MM.1S (cell line): Measurements from ENCODE around the gene FNDC5.

Source experiments
- DNase-seq: peaks from one replicate; pipeline ENCODE4 v3.0.0-alpha.2; 2015
- H2AFZ ChIP-seq: fragments of 300-600 bp; sonication (generic); 2 replicates; pipeline ENCODE4 v1.6.0; 2016; ENCODE audit warnings: antibody characterized with exemption, low read length
- H3F3A ChIP-seq: fragments of 300-600 bp; sonication (generic); 2 replicates; pipeline ENCODE4 v1.6.1; 2016; ENCODE audit warnings: mild to moderate bottlenecking, antibody characterized with exemption, low read length, moderate library complexity, mixed read lengths; ENCODE audit not compliant: insufficient read depth
- H3K27ac ChIP-seq: fragments of 300-600 bp; sonication (generic); 2 replicates; pipeline ENCODE4 v1.5.1; 2016; ENCODE audit warnings: mild to moderate bottlenecking, low read length
- H3K27me3 ChIP-seq: fragments of 300-600 bp; sonication (generic); replicated peaks from 2 replicates; pipeline ENCODE4 v1.6.0; 2016; ENCODE audit warnings: low read length; ENCODE audit not compliant: insufficient read depth
- H3K36me3 ChIP-seq: fragments of 300-600 bp; sonication (generic); replicated peaks from 2 replicates; pipeline ENCODE4 v1.6.1; 2016; ENCODE audit warnings: mild to moderate bottlenecking, low read length, mixed read lengths; ENCODE audit not compliant: insufficient read depth
- H3K4me1 ChIP-seq: fragments of 300-600 bp; sonication (generic); 2 replicates; pipeline ENCODE4 v1.6.1; 2016; ENCODE audit warnings: low read length, mixed read lengths
- H3K4me2 ChIP-seq: fragments of 300-600 bp; sonication (generic); 2 replicates; pipeline ENCODE4 v1.6.0; 2016; ENCODE audit warnings: low read depth, low read length
- H3K4me3 ChIP-seq: fragments of 300-600 bp; sonication (generic); 2 replicates; pipeline ENCODE4 v1.5.1; 2016; ENCODE audit warnings: low read length, mixed read lengths
- H3K79me2 ChIP-seq: fragments of 300-600 bp; sonication (generic); 2 replicates; pipeline ENCODE4 v1.6.1; 2016; ENCODE audit warnings: mixed run types, low read length, mixed read lengths
- H3K9ac ChIP-seq: fragments of 300-600 bp; sonication (generic); 2 replicates; pipeline ENCODE4 v1.6.1; 2016; ENCODE audit warnings: low read length, mixed read lengths
- H3K9me2 ChIP-seq: fragments of 300-600 bp; sonication (generic); replicated peaks from 2 replicates; pipeline ENCODE4 v1.6.1; 2016; ENCODE audit warnings: mild to moderate bottlenecking, low read length, mixed read lengths; ENCODE audit not compliant: insufficient read depth
- H3K9me3 ChIP-seq: fragments of 300-600 bp; sonication (generic); replicated peaks from 2 replicates; pipeline ENCODE4 v1.6.1; 2016; ENCODE audit warnings: mild to moderate bottlenecking, low read length, mixed read lengths; ENCODE audit not compliant: insufficient read depth
- H4K20me1 ChIP-seq: fragments of 300-600 bp; sonication (generic); 2 replicates; pipeline ENCODE4 v1.6.1; 2016; ENCODE audit warnings: mild to moderate bottlenecking, low read length, moderate library complexity, mixed read lengths; ENCODE audit not compliant: insufficient read depth
- CTCF ChIP-seq: fragments of 300-600 bp; sonication (generic); IDR thresholded peaks from 2 replicates; pipeline ENCODE4 v1.5.1; 2016; ENCODE audit warnings: antibody characterized with exemption, low read length, mixed read lengths
- EZH2 ChIP-seq: fragments of 300-600 bp; sonication (generic); optimal IDR thresholded peaks from 2 replicates; pipeline ENCODE3; 2017; ENCODE audit warnings: low read depth, mild to moderate bottlenecking, antibody characterized with exemption, low read length, mixed read lengths
- EZH2phosphoT487 ChIP-seq: fragments of 300-600 bp; sonication (generic); IDR thresholded peaks from 2 replicates; pipeline ENCODE4 v1.6.1; 2018; ENCODE audit warnings: antibody characterized with exemption, low read length

Gene FNDC5

GRCh38 chr1:32861904-32862695 lies 8.6 kb downstream of the FNDC5 start:
- no peaks in the 10 kb centered on the region for H3K9me3 ChIP-seq
- no peak overlapping the region for H2AFZ ChIP-seq
- H3K79me2 ChIP-seq, result no peaks in the 10 kb centered on the region
- no peaks in the 10 kb centered on the region for H3K36me3 ChIP-seq
- H3K4me1 ChIP-seq, result no peaks in the 10 kb centered on the region
- no peak overlapping the region for H3K4me3 ChIP-seq
- no peak overlapping the region for H3K4me2 ChIP-seq
- no peaks in the 10 kb centered on the region for H3K9me2 ChIP-seq
- H4K20me1 ChIP-seq, result no peaks in the 10 kb centered on the region
- H3K9ac ChIP-seq, result no peak overlapping the region
- H3F3A ChIP-seq, result no peaks in the 10 kb centered on the region; the same call in 1 of the 2 replicates
- DNase-seq, result no peak
- H3K27ac ChIP-seq, result no peak overlapping the region
- no peak for TF ChIP-seq EZH2phosphoT487
- no peak for TF ChIP-seq CTCF
- no peak for TF ChIP-seq EZH2
- H3K27me3 ChIP-seq, result no peaks in the 10 kb centered on the region

DNA sequence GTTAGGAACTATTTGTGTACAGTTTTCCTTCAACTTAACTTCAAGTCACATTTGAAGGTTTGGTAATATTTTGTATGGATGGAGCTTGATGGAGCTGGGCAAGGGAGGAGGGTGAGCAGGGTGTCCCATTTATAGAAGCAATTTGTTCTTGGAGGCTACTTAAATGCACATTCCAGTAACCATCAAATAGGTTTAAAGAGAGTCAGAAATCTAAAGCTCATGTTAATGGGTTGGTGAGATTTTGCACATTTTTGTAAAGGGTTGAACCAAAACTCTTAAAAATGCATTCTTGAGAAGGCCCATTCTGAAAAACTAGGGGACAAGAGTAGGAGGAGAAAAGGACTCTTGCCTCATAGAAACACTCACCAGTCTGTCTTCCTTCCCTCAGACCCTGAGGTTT lies 10.1 kb downstream of the FNDC5 start:
- Histone ChIP-seq H3K9ac (no peak overlapping the region), H4K20me1 (no peaks in the 10 kb centered on the region), H3K4me1 (no peaks in the 10 kb centered on the region), H2AFZ (no peak overlapping the region), H3K4me2 (no peak overlapping the region), H3K9me3 (no peaks in the 10 kb centered on the region), H3K27me3 (no peaks in the 10 kb centered on the region), H3K27ac (no peak overlapping the region), H3K36me3 (no peaks in the 10 kb centered on the region), H3K9me2 (no peaks in the 10 kb centered on the region), H3F3A (no peaks in the 10 kb centered on the region; the same call in 1 of the 2 replicates), H3K4me3 (no peak overlapping the region), H3K79me2 (no peaks in the 10 kb centered on the region)
- no peak for DNase-seq
- no peak for TF ChIP-seq EZH2
- TF ChIP-seq EZH2phosphoT487, result no peak
- no peak for TF ChIP-seq CTCF

- Histone ChIP-seq H3K36me3 (no peaks in the 10 kb centered on the region), H2AFZ (no peak overlapping the region), H3K9ac (no peak overlapping the region)
Measured at GRCh38 chr1:32859915-32860314, 10.8 kb downstream of the FNDC5 start.

More at GRCh38 chr1:32859915-32860314, 10.8 kb downstream of the FNDC5 start:
- H3F3A ChIP-seq, result no peaks in the 10 kb centered on the region; the same call in 1 of the 2 replicates
- TF ChIP-seq CTCF, result no peak
- TF ChIP-seq EZH2, result no peak
- no peak for TF ChIP-seq EZH2phosphoT487
- no peaks in the 10 kb centered on the region for H3K9me2 ChIP-seq
- DNase-seq, result no peak
- no peak overlapping the region for H3K4me2 ChIP-seq
- no peaks in the 10 kb centered on the region for H3K79me2 ChIP-seq
- no peaks in the 10 kb centered on the region for H4K20me1 ChIP-seq
- H3K4me1 ChIP-seq, result no peaks in the 10 kb centered on the region
- no peaks in the 10 kb centered on the region for H3K27me3 ChIP-seq
- H3K4me3 ChIP-seq, result no peak overlapping the region
- H3K9me3 ChIP-seq, result no peaks in the 10 kb centered on the region
- no peak overlapping the region for H3K27ac ChIP-seq
